Measurements from ENCODE around the gene KLHL29.

Gene KLHL29

DNA sequence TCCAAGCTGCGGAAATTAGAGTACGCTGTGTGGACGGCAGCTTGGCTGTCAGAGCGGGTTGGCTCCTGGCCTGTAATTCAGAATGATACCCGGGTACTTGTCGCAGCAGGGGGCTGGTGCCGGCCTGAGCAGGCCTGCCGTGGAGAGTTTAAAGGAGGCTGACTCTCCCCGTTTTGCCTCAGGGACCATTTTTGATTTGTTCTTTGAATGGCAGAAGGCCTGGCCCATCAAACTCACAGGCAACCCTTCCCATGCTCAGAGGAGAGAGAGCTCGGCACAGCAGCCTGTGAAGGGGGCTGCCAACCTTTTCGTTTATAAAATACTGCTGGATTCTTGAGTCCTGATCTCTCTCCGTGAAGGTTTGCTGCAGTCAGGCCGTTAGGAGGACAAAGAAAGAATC lies 151.3 kb downstream of the KLHL29 start:
- peak; percentile 73 for DNase-seq

GRCh38 chr2:23537991-23538390 lies 153.0 kb downstream of the KLHL29 start:
- DNase-seq: no peak

DNA sequence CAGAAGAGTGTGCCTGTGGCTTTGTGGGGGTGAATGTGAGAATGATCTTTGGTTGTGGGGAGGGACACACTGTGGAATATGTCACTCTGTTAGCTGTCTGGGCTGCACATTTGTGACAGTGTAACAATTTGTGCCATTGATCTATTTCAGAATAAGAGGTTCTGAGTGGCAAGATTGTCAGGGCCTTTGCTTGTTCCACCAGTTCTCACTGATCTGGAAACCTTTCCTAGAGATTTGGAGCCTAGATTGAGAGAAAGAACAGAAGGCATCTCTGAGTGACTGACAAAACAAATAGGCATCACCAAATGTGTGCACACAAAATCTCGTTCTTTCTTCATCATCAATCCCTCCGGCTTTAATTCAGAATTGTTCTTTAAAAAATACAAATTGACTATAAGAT lies 153.6 kb downstream of the KLHL29 start:
- DNase-seq: no peak

- DNase-seq: no peak
These were observed 155.9 kb downstream of the KLHL29 start for GRCh38 chr2:23540804-23541360.

- DNase-seq: no peak
These were observed 156.7 kb downstream of the KLHL29 start for GRCh38 chr2:23541503-23542229.

- DNase-seq: no peak
These were observed 157.3 kb downstream of the KLHL29 start for GRCh38 chr2:23542230-23542789.

DNA sequence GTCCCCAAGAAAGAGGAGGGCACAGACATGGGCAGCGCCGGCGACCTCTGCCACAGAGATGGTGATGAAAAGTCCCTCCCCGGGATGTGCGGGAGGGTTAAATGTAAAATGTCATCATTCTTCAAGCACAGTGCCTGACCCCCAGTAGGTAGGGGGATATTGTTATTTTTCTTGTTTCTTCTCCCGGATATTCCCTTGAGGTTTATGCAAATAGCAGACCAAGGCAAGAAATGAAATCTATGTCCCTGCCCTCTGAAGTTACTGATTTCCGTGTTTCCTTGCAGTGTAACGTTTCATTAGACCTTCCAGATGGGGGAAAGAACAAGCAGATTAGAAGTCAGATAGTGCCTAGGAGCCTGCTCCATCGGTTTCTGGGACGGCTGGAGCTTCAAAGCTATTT lies 158.3 kb downstream of the KLHL29 start:
- DNase-seq: no peak

- DNase-seq: no peak
These were observed 158.7 kb downstream of the KLHL29 start for GRCh38 chr2:23543728-23544127.

- DNase-seq: no peak
These were observed 159.8 kb downstream of the KLHL29 start for GRCh38 chr2:23544589-23545295.

- no peak for DNase-seq
These were observed 160.4 kb downstream of the KLHL29 start for GRCh38 chr2:23545396-23545795.

- no peak for DNase-seq
These were observed 160.8 kb downstream of the KLHL29 start for GRCh38 chr2:23545811-23546210.

DNA sequence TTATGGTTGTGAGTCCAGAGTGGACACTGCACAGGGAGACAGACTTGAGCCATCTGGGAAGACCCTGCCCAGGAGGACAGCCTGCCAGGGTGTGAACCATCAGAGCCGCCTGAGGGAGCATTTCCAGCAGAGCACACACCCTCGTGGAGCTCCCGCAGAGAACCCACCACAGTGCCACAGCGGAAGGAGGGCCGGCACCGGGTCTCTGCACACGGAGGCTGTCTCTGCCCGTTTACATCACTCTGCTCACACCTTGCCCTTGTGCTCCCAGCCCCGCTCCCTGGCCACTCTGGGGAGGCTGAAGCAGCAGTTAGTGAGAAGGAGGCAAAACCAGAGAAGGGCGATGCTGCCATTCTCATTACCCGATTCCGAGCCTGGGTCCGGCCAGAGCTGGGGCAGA lies 161.9 kb downstream of the KLHL29 start:
- DNase-seq: no peak

DNA sequence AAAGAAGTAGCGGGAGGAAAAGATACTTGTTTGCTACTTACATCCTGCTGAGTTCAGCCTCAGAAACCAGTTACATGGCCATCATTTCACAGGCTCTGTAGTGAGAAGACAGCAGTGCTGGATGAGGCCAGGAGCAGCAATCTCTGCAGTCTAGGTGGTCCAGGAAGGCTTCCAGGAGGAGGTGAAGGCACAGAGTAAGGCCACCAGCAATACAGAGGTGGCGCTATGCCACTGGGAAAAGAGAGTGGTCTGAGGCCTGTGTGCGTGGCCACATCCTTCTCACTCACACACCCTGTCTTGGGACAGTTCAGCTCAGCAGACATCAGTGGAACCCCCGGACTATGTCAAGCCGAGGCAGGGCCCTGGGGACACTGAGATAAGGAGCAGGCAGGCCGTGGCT lies 162.7 kb downstream of the KLHL29 start:
- DNase-seq: no peak

- DNase-seq: no peak
These were observed 163.3 kb downstream of the KLHL29 start for GRCh38 chr2:23548143-23548769.

DNA sequence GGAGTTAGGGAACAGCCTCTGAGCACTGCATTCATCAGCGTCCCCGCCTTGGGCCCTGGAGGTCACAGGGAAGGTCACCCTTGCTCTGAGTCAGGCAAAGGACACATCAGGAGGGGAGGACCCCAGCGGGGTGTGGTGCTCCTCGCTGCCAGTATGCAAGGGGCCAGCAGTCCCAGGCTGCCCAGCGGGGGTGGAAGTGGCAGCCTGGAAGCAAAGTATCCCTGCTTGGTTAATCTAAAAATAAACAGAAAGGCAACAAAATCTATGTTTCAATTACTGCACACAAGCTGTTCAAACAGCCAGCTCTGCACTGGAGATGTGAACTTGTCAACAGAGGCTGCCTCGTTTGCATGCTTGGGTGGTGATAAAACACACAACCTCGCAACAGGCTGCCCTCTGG lies 164.1 kb downstream of the KLHL29 start:
- no peak for DNase-seq

GRCh38 chr2:23549821-23550530 lies 165.0 kb downstream of the KLHL29 start:
- no peak for DNase-seq

DNA sequence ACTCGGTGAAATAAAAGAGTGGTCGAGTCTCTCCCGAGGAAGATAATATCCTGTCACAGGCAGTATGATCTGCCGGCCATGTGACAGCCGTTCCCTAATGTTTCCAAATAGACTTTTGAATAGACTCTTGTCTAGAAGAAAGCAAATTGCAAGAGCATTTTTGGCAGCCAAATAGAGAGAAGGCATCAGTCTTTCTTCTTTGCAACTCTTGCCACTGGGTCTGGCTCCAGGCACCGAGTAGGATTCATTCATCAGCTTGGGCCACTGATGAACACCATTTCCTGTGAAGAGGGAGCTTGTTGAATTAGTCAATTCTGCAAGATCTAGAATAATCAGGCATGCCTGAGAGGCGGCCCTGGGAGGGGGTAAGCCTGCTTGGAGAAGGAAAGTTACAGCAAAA lies 165.6 kb downstream of the KLHL29 start:
- no peak for DNase-seq

DNA sequence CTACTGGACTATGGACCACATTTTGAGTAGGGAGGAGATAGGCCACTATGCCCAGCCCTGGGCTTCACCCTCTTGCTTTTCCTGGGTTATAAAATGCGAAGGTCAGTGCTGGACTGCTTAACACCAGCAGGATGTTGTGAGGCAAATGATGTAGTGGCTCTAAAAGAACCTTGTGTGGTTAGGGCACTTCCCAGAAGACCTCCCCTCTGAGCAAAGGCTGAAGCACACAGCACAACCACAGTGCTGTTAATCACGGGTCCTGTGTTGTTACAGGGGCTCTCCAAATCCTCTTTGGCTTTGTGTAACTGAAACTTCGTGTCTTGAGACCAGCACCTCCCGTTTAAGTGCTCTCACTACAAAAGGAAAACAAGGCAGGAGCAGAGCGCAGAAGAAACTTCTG lies 166.9 kb downstream of the KLHL29 start:
- no peak for DNase-seq

GRCh38 chr2:23553561-23553960 lies 168.6 kb downstream of the KLHL29 start:
- DNase-seq: no peak

GRCh38 chr2:23554054-23554697 lies 169.2 kb downstream of the KLHL29 start:
- no peak for DNase-seq

GRCh38 chr2:23555944-23556343 lies 171.0 kb downstream of the KLHL29 start:
- DNase-seq: no peak

DNA sequence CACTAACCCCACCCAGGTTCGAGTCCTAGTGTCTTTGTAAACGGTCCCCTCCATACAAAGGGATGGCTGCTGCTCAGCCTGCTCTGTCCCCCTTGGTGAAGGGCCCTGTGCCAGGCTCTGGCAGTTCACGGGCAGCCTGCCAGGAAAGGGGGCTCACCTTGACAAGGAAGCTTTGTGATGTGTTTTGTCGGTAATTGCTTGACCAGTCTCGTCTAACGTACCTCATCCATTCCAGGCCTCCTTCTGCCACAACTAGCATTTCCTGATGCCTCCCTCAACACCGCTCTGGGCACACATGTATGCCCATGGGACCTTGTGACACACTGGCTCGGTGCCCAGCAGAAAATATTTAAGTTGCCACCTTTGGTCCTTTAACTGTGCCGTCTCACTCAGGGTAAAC lies 171.9 kb downstream of the KLHL29 start:
- DNase-seq: peak; percentile 77

Measured in DMS79 (cell line).